ENCODE results near the gene RSBN1L.

RSBN1L gene

DNA sequence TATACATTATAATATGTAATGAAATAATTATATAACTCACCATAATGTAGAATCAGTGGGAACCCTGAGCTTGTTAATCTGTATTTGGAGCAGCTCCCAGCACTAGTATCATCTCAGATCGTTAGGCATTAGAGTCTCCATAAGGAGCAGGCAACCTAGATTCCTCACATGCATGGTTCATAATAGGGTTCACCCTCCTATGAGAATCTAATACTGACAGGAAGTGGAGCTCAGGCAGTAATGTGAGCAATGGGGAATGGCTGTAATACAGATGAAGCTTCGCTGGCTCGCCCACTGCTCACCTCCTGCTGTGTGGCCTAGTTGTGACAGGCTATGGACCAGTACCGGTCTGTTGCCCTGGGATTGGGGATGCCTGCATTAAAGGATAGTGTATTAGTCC is 49.5 kb downstream of the RSBN1L start:
- no peak for TF ChIP-seq ZFX (IDR thresholded peaks at IDR 0.05)
- no peak overlapping the region for H3K27ac ChIP-seq

DNA sequence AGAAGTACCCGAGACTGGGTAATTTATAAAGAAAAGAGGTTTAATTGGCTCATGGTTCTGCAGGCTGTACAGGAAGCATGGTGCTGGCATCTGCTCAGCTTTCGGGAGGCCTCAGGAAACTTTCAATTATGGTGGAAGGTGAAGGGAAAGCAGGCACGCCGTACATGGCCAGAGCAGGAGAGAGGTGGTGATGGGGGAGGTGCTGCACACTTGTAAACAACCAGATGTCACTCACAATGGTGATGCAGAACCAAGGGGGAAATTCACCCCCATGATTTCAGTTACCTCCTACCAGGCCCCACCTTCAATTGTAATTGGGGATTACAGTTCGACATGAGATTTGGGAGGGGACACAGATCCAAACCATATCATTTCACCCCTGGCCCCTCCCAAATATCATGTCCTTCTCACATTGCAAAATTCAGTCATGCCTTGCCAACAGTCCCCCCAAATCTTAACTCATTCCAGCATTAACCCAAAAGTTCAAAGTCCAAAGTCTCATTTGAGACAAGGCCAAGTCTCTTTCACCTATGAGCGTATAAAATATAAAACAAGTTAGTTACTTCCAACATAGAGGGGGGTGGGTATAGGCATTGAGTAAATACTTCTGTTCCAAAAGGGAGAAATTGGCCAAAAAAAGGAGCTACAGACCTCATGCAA is 50.0 kb downstream of the RSBN1L start:
- no peak overlapping the region for H3K27ac ChIP-seq
- TF ChIP-seq, protein P1, sequence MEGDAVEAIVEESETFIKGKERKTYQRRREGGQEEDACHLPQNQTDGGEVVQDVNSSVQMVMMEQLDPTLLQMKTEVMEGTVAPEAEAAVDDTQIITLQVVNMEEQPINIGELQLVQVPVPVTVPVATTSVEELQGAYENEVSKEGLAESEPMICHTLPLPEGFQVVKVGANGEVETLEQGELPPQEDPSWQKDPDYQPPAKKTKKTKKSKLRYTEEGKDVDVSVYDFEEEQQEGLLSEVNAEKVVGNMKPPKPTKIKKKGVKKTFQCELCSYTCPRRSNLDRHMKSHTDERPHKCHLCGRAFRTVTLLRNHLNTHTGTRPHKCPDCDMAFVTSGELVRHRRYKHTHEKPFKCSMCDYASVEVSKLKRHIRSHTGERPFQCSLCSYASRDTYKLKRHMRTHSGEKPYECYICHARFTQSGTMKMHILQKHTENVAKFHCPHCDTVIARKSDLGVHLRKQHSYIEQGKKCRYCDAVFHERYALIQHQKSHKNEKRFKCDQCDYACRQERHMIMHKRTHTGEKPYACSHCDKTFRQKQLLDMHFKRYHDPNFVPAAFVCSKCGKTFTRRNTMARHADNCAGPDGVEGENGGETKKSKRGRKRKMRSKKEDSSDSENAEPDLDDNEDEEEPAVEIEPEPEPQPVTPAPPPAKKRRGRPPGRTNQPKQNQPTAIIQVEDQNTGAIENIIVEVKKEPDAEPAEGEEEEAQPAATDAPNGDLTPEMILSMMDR (conservative IDR thresholded peaks at IDR 0.05) = no peak
- TF ChIP-seq ZFX (IDR thresholded peaks at IDR 0.05) = no peak

DNA sequence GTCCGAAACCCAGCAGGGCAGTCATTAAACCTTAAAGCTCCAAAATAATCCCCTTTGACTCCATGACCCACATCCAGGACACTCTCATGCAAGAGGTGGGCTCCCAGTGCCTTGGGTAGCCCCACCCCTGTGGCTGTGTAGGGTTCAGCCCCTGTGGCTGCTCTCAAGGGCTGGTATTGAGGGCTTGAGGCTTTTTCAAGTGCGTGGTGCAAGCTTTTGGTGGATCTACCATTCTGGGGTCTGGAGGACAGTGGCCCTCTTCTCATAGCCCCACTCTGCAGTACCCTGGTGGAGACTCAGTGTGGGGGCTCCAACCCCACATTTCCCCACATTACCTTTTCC is 50.5 kb downstream of the RSBN1L start:
- TF ChIP-seq, protein P1 (conservative IDR thresholded peaks at IDR 0.05) = no peak
- no peak for TF ChIP-seq ZFX (IDR thresholded peaks at IDR 0.05)
- H3K27ac ChIP-seq = no peak overlapping the region

DNA sequence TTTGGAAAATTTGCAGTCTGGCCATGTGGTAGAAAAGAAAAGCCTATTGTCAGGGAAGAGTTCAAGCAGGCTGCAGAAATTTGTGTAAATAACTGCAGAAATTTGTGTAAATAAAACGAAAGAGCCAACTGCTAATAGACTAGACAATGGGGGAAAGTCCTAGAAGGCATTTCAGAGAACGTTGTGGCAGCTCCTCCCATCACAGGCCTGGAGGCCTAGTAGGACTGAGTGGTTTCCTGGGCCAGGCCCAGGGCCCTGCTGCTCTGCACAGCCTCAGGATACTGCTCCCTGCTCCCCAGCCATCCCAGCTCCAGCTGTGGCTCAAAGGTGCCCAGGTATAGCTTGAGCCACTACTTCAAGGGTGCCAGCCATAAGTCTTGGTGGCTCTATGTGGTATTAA is 50.9 kb downstream of the RSBN1L start:
- no peak overlapping the region for H3K27ac ChIP-seq

DNA sequence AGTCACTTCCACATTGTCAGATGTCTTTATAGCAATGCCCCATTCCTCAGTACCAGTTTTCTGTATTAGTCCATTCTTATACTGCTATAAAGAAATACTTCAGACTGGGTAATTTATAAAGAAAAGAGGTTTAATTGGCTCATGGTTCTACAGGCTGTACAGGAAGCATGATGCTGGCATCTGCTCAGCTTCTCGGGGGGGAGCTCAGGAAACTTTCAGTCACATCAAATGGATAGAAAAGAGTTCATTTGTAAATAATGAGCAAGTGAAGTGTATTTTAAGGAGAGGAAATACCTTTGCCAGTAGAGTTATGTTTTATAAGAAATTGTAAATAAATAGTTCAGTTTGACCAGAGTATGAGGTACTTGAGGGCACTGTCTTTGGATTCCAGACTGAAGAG is 51.5 kb downstream of the RSBN1L start:
- no peak overlapping the region for H3K27ac ChIP-seq
- TF ChIP-seq, protein P1 (conservative IDR thresholded peaks at IDR 0.05) = no peak

More for the DNA sequence above, 50.9 kb downstream of the RSBN1L start:
- TF ChIP-seq, protein P1 (conservative IDR thresholded peaks at IDR 0.05) = no peak
- no peak for TF ChIP-seq ZFX (IDR thresholded peaks at IDR 0.05)

DNA sequence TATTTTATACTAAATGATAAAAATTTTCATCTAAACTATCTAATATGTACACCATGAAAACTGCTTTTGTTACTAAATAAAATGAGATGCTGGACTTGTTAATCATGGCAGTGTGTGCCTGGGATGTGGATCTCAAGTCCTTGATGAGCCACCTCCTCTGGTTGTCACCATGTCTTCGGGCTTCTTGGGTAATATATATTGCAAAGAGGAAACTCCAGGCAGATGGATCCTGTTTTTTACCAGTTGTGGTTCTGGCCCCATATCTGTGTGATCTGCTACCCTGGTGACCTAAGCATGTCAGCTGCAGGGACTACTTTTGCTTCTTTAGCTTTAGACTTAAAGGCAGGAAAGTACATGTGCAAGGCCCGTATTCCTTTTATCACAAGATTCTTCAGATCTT is 55.8 kb downstream of the RSBN1L start:
- no peak overlapping the region for H3K27ac ChIP-seq
- TF ChIP-seq ZFX (IDR thresholded peaks at IDR 0.05) = no peak
- TF ChIP-seq, protein P1 (conservative IDR thresholded peaks at IDR 0.05) = no peak

DNA sequence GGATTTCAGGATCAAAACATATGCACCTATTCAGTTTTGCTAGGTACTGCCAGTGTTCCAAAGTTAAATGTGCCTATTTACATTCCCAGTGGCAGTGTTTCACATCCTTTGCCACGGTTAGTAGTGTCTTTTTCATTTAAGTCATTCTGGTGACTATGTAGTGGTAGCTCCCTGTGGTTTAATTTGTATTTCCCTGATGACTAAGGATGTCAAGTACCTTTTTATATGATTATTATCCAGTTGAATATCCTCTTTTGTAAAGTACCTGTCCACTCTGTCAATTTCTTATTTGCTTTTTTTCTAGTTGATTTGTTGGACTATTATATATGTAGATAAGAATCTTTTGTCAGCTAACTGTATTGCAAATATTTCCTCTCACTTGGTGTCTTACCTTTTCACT is 56.9 kb downstream of the RSBN1L start:
- no peak overlapping the region for H3K27ac ChIP-seq
- TF ChIP-seq, protein P1 (conservative IDR thresholded peaks at IDR 0.05) = no peak
- TF ChIP-seq ZFX (IDR thresholded peaks at IDR 0.05) = no peak

DNA sequence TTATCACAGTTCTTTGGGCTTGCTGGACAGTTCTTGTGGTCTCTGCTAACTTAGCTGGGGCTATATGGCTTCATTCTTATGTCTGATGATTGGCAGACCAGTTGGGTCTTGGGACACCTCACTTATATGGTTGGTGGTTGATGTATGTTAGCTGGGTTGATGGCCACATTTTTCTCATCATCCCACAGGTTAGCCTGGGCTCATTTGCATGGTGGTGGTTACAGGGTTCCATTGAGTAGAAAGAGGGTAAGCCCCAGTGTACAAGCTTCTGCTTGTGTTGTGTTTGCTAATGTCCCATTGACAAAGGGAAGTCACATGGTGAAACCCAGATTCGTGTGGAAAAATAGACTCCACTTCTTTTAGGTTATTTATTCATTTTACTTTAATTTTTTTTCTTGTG is 61.3 kb downstream of the RSBN1L start:
- no peak for TF ChIP-seq ZFX (IDR thresholded peaks at IDR 0.05)
- TF ChIP-seq, protein P1 (conservative IDR thresholded peaks at IDR 0.05) = no peak
- H3K27ac ChIP-seq = no peak overlapping the region
